Measurements from ENCODE around the gene GAREM2.

GAREM2 gene

DNA sequence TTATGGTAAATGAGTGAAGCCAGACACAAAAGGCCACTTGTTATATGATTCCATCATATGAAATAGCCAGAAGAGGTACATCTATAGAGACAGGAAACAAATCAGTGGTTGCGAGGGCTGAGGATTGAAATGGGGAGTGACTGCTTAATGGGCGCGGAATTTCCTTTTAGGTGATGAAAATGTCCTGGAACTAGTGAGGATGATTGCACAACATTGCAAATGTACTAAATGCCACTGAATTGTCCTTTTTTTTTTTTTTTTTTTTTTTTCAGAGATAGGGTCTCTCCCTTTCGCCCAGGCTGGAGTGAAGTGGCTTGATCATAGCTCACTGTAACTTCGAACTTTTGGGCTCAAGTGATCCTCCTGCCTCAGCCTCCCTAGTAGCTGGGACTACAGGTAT, 15.3 kb upstream of the GAREM2 start:
- Histone ChIP-seq H4K20me1 (ENCODE audit: insufficient read depth) (no peaks in the 10 kb centered on the region), H3K4me3 (IDR thresholded peaks at IDR 0.05; ENCODE audit: insufficient read depth, low read depth, low read length) (no peak overlapping the region), H3K9ac (no peak overlapping the region), H3K27ac (no peak overlapping the region), H3K36me3 (ENCODE audit: insufficient read depth) (no peaks in the 10 kb centered on the region), H3K4me2 (no peak overlapping the region), H2AFZ (ENCODE audit: low read depth) (no peak overlapping the region), H3K79me2 (ENCODE audit: insufficient read depth, low read depth) (no peaks in the 10 kb centered on the region), H3K27me3 (ENCODE audit: insufficient read depth, low read depth) (no peaks in the 10 kb centered on the region), H3K4me1 (ENCODE audit: low read depth, poor library complexity, severe bottlenecking) (no peaks in the 10 kb centered on the region)
- TF ChIP-seq, protein P1, sequence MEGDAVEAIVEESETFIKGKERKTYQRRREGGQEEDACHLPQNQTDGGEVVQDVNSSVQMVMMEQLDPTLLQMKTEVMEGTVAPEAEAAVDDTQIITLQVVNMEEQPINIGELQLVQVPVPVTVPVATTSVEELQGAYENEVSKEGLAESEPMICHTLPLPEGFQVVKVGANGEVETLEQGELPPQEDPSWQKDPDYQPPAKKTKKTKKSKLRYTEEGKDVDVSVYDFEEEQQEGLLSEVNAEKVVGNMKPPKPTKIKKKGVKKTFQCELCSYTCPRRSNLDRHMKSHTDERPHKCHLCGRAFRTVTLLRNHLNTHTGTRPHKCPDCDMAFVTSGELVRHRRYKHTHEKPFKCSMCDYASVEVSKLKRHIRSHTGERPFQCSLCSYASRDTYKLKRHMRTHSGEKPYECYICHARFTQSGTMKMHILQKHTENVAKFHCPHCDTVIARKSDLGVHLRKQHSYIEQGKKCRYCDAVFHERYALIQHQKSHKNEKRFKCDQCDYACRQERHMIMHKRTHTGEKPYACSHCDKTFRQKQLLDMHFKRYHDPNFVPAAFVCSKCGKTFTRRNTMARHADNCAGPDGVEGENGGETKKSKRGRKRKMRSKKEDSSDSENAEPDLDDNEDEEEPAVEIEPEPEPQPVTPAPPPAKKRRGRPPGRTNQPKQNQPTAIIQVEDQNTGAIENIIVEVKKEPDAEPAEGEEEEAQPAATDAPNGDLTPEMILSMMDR (conservative IDR thresholded peaks at IDR 0.05; ENCODE audit: low read depth, low read length) = no peak

DNA sequence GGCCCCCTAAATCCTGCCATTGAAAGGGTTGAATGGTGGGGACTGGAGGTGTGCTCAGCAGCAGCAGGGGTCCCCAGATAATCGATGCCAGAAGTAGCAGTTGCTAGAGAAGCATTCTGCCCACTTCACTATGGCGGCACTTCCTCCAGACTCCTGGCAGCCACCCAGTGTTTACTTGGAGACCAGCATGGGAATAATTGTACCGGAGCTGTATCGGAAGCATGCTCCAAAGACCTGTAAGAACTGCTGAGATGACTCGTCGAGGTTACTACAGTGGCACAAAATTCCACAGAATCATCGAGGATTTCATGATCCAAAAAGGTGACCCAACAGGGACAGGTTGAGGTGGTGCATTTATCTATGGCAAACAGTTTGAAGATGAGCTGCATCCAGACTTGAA, 11.0 kb upstream of the GAREM2 start:
- Histone ChIP-seq H3K4me3 (IDR thresholded peaks at IDR 0.05; ENCODE audit: insufficient read depth, low read depth, low read length) (no peak overlapping the region), H3K4me2 (no peak overlapping the region), H3K79me2 (ENCODE audit: insufficient read depth, low read depth) (no peaks in the 10 kb centered on the region), H3K27ac (no peak overlapping the region), H2AFZ (ENCODE audit: low read depth) (no peak overlapping the region), H3K36me3 (ENCODE audit: insufficient read depth) (no peaks in the 10 kb centered on the region), H3K4me1 (ENCODE audit: low read depth, poor library complexity, severe bottlenecking) (no peaks in the 10 kb centered on the region), H3K9ac (no peak overlapping the region), H3K27me3 (ENCODE audit: insufficient read depth, low read depth) (no peaks in the 10 kb centered on the region), H4K20me1 (ENCODE audit: insufficient read depth) (no peaks in the 10 kb centered on the region)
- TF ChIP-seq, protein P1 (conservative IDR thresholded peaks at IDR 0.05; ENCODE audit: low read depth, low read length) = no peak

DNA sequence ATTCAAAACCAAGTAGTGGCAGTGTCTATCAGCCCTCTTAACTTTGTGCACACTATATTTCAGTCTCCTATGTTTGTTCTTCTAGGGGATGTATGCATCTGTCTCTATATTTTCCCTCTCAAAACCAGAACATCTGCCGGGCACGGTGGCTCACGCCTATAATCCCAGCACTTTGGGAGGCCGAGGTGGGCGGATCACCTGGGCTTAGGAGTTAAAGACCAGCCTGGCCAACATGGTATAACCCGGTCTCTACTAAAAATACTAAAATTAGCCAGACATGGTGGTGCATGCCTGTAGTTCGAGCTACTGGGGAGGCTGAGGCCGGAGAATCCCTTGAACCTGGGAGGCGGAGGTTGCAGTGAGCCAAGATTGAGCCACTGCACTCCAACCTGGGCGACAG, 9.9 kb upstream of the GAREM2 start:
- Histone ChIP-seq H3K27ac (no peak overlapping the region), H3K9ac (no peak overlapping the region), H3K36me3 (ENCODE audit: insufficient read depth) (no peaks in the 10 kb centered on the region), H2AFZ (ENCODE audit: low read depth) (no peak overlapping the region), H3K79me2 (ENCODE audit: insufficient read depth, low read depth) (no peaks in the 10 kb centered on the region), H3K4me1 (ENCODE audit: low read depth, poor library complexity, severe bottlenecking) (no peaks in the 10 kb centered on the region), H4K20me1 (ENCODE audit: insufficient read depth) (no peaks in the 10 kb centered on the region), H3K4me3 (IDR thresholded peaks at IDR 0.05; ENCODE audit: insufficient read depth, low read depth, low read length) (no peak overlapping the region), H3K27me3 (ENCODE audit: insufficient read depth, low read depth) (no peaks in the 10 kb centered on the region), H3K4me2 (no peak overlapping the region)
- TF ChIP-seq, protein P1 (conservative IDR thresholded peaks at IDR 0.05; ENCODE audit: low read depth, low read length) = no peak

DNA sequence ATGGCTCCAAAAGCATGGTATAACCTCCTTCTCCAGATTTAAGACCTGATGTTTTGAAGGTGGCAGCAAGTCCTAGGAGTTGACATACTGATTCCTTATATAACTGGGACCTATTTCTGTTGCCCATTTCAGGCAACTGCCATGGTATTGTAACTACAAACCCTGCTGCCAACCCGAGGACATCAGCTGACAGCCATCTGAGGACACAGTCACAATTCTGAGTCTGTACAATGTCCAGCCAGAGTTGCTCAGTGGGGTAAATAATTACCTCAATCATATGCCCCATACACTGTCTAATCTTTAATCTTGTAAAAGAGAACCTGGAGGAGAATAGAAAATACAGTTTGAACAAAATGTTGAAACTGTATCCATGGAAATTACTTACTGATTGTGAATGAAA, 8.7 kb upstream of the GAREM2 start:
- no peak overlapping the region for H3K27ac ChIP-seq
- no peak overlapping the region for H3K4me2 ChIP-seq

More for the DNA sequence above, 8.7 kb upstream of the GAREM2 start:
- TF ChIP-seq, protein P1 (conservative IDR thresholded peaks at IDR 0.05; ENCODE audit: low read depth, low read length) = no peak
- Histone ChIP-seq H3K36me3 (ENCODE audit: insufficient read depth) (no peaks in the 10 kb centered on the region), H3K4me3 (IDR thresholded peaks at IDR 0.05; ENCODE audit: insufficient read depth, low read depth, low read length) (no peak overlapping the region), H2AFZ (ENCODE audit: low read depth) (no peak overlapping the region), H4K20me1 (ENCODE audit: insufficient read depth) (no peaks in the 10 kb centered on the region), H3K27me3 (ENCODE audit: insufficient read depth, low read depth) (no peaks in the 10 kb centered on the region), H3K9ac (no peak overlapping the region), H3K79me2 (ENCODE audit: insufficient read depth, low read depth) (no peaks in the 10 kb centered on the region), H3K4me1 (ENCODE audit: low read depth, poor library complexity, severe bottlenecking) (no peaks in the 10 kb centered on the region)

Data from KMS-11 (cell line).